ENCODE data around the gene ATP6V1G3.

Gene ATP6V1G3

GRCh38 chr1:198574325-198574724, 33.8 kb upstream of the ATP6V1G3 start:
- Histone ChIP-seq H3K9me3 (ENCODE audit: control insufficient read depth, insufficient read depth, low read depth, low read length) (no peaks in the 10 kb centered on the region), H3K4me1 (ENCODE audit: control insufficient read depth, insufficient read depth, low read length) (no peaks in the 10 kb centered on the region), H3K27ac (ENCODE audit: extremely low read depth, low read depth, low read length) (no peak overlapping the region), H3K36me3 (ENCODE audit: control insufficient read depth in 2 of 2, insufficient read depth in 1 of 2, low read length in 2 of 2) (no peaks in the 10 kb centered on the region), H3K4me3 (ENCODE audit: low read depth, low read length) (no peak overlapping the region)
- TF ChIP-seq SP2 (tag by site-specific recombination; IDR thresholded peaks at IDR 0.05) (no peak), ZNF624 (tag by site-specific recombination; IDR thresholded peaks at IDR 0.05) (no peak), ZNF214 (tag by site-specific recombination; IDR thresholded peaks at IDR 0.05; ENCODE audit: borderline replicate concordance) (no peak), SETDB1 (IDR thresholded peaks at IDR 0.05; ENCODE audit: insufficient read length, low read length) (no peak), ZNF639 (tag by site-specific recombination; IDR thresholded peaks at IDR 0.05) (no peak), ZNF623 (tag by site-specific recombination; IDR thresholded peaks at IDR 0.05) (no peak), GLI2 (tag by site-specific recombination; IDR thresholded peaks at IDR 0.05; ENCODE audit: borderline replicate concordance, low read depth) (no peak), ZNF112 (tag by site-specific recombination; IDR thresholded peaks at IDR 0.05) (no peak), BCL11A (tag by site-specific recombination; IDR thresholded peaks at IDR 0.05; ENCODE audit: low read depth) (no peak), ZNF354C (tag by site-specific recombination; IDR thresholded peaks at IDR 0.05; ENCODE audit: borderline replicate concordance, low read depth) (no peak), SALL2 (tag by site-specific recombination; IDR thresholded peaks at IDR 0.05; ENCODE audit: borderline replicate concordance) (no peak), ZNF521 (tag by site-specific recombination; IDR thresholded peaks at IDR 0.05) (no peak), ZIC2 (tag by site-specific recombination; IDR thresholded peaks at IDR 0.05) (no peak), ZNF37A (tag by site-specific recombination; IDR thresholded peaks at IDR 0.05) (no peak), ZNF138 (tag by site-specific recombination; IDR thresholded peaks at IDR 0.05; ENCODE audit: borderline replicate concordance) (no peak)
- TF ChIP-seq, protein P1, sequence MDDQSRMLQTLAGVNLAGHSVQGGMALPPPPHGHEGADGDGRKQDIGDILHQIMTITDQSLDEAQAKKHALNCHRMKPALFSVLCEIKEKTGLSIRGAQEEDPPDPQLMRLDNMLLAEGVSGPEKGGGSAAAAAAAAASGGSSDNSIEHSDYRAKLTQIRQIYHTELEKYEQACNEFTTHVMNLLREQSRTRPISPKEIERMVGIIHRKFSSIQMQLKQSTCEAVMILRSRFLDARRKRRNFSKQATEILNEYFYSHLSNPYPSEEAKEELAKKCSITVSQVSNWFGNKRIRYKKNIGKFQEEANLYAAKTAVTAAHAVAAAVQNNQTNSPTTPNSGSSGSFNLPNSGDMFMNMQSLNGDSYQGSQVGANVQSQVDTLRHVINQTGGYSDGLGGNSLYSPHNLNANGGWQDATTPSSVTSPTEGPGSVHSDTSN (CRISPR knock-in tag; IDR thresholded peaks at IDR 0.05), result no peak
- TF ChIP-seq, protein P2, sequence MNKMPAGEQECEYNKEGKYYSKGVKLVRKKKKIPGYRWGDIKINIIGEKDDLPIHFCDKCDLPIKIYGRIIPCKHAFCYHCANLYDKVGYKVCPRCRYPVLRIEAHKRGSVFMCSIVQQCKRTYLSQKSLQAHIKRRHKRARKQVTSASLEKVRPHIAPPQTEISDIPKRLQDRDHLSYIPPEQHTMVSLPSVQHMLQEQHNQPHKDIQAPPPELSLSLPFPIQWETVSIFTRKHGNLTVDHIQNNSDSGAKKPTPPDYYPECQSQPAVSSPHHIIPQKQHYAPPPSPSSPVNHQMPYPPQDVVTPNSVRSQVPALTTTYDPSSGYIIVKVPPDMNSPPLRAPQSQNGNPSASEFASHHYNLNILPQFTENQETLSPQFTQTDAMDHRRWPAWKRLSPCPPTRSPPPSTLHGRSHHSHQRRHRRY (tag by site-specific recombination; IDR thresholded peaks at IDR 0.05), result no peak
- TF ChIP-seq, protein P3, sequence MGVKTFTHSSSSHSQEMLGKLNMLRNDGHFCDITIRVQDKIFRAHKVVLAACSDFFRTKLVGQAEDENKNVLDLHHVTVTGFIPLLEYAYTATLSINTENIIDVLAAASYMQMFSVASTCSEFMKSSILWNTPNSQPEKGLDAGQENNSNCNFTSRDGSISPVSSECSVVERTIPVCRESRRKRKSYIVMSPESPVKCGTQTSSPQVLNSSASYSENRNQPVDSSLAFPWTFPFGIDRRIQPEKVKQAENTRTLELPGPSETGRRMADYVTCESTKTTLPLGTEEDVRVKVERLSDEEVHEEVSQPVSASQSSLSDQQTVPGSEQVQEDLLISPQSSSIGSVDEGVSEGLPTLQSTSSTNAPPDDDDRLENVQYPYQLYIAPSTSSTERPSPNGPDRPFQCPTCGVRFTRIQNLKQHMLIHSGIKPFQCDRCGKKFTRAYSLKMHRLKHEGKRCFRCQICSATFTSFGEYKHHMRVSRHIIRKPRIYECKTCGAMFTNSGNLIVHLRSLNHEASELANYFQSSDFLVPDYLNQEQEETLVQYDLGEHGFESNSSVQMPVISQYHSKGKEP (tag by site-specific recombination; IDR thresholded peaks at IDR 0.05), result no peak
- TF ChIP-seq, protein P4, sequence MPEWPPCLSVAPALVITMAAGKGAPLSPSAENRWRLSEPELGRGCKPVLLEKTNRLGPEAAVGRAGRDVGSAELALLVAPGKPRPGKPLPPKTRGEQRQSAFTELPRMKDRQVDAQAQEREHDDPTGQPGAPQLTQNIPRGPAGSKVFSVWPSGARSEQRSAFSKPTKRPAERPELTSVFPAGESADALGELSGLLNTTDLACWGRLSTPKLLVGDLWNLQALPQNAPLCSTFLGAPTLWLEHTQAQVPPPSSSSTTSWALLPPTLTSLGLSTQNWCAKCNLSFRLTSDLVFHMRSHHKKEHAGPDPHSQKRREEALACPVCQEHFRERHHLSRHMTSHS (tag by site-specific recombination; IDR thresholded peaks at IDR 0.05), result no peak
- ChIA-PET CTCF (no interaction called here), POLR2A (no interaction called here)

DNA sequence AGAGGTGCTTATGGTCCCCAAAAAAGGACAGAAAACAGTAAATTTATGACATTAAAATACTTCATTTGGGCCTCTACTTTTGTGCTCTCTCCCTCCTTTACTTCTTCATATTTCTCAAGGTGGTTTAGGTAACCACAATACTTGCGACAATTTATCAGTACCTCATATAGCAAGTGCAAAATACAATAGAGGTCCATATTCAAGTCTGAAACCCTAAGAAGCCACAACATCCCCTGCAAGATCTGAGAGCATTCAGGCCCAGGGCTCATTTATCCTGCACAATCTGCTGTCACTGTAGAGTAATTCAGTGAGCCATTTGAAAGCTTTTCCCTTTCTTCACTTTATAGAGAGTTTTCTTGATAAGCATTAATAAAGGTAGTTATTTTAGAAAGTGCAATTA, 24.2 kb upstream of the ATP6V1G3 start:
- H3K36me3 ChIP-seq (ENCODE audit: control insufficient read depth in 2 of 2, insufficient read depth in 1 of 2, low read length in 2 of 2), result no peaks in the 10 kb centered on the region
- H3K9me3 ChIP-seq (ENCODE audit: control insufficient read depth, insufficient read depth, low read depth, low read length), result no peaks in the 10 kb centered on the region
- ChIA-PET CTCF (interaction anchor here (0.7 kb wide), 1 partner anchor 107 kb away, joined by 3 read pairs; no protein-coding TSS in a partner anchor), POLR2A (no interaction called here)
- no peak overlapping the region for H3K27ac ChIP-seq (ENCODE audit: extremely low read depth, low read depth, low read length)
- no peak overlapping the region for H3K4me3 ChIP-seq (ENCODE audit: low read depth, low read length)
- no peaks in the 10 kb centered on the region for H3K4me1 ChIP-seq (ENCODE audit: control insufficient read depth, insufficient read depth, low read length)
- TF ChIP-seq MEIS1 (CRISPR knock-in tag; IDR thresholded peaks at IDR 0.05; ENCODE audit: borderline replicate concordance) (no peak), ZNF426 (tag by site-specific recombination; IDR thresholded peaks at IDR 0.05) (no peak), ZNF610 (tag by site-specific recombination; IDR thresholded peaks at IDR 0.05; ENCODE audit: borderline replicate concordance) (no peak), YY2 (tag by site-specific recombination; IDR thresholded peaks at IDR 0.05) (no peak), ZNF366 (tag by site-specific recombination; conservative IDR thresholded peaks at IDR 0.05) (no peak), ZNF692 (tag by site-specific recombination; IDR thresholded peaks at IDR 0.05) (no peak), ZNF394 (tag by site-specific recombination; IDR thresholded peaks at IDR 0.05; ENCODE audit: borderline replicate concordance) (no peak), ZNF701 (tag by site-specific recombination; IDR thresholded peaks at IDR 0.05) (no peak), ZNF10 (tag by site-specific recombination; IDR thresholded peaks at IDR 0.05) (no peak), KLF16 (tag by site-specific recombination; IDR thresholded peaks at IDR 0.05) (no peak), ZNF677 (tag by site-specific recombination; IDR thresholded peaks at IDR 0.05) (no peak)

Measured in HEK293 (cell line).